ENCODE results near the gene FBXO10. TPM values are rescaled to one million over a fixed set of nuclear protein-coding genes. Genes with fewer than 3 reads are reported as not detected.

FBXO10 gene
- total and polyA plus RNA-seq, 9 donors = 3.0 to 7.2 (median 4.7) TPM

DNA sequence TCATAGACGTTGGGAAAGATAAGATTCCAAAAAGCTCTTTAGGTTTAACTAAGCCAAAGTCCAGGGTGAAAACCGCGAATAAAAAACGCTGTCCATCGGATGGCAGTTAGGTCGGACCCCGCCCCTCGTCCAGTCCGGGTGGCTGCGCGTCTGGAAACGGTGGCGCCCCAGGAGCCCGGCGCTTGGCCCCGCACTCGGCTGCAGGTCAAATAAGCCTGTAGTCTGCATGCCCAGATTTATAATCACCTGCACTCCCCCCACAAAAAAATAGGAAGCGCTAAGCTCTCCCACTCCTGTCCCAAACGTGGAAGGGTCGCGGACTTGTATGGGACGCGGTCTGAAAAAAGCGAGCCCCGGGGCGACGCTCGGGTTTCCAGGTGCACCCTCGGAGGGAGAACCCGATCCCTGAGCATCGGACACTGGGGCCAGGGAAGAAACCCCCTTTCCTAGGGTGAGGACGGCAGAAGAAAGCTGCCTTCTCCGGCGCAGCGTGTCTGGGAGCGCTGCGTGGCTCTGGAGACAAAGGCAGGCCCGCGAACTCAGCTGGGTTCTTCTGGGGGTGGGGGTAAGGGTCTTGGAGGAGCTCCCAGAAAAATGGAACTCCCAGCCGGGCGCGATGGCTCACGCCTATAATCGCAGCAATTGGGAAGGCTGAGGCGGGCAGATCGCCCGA lies 110.0 kb downstream of the FBXO10 start:
- WGBS, 3 donors = 0% methylated on average over 45 to 47 of the region's 47 CpGs

DNA sequence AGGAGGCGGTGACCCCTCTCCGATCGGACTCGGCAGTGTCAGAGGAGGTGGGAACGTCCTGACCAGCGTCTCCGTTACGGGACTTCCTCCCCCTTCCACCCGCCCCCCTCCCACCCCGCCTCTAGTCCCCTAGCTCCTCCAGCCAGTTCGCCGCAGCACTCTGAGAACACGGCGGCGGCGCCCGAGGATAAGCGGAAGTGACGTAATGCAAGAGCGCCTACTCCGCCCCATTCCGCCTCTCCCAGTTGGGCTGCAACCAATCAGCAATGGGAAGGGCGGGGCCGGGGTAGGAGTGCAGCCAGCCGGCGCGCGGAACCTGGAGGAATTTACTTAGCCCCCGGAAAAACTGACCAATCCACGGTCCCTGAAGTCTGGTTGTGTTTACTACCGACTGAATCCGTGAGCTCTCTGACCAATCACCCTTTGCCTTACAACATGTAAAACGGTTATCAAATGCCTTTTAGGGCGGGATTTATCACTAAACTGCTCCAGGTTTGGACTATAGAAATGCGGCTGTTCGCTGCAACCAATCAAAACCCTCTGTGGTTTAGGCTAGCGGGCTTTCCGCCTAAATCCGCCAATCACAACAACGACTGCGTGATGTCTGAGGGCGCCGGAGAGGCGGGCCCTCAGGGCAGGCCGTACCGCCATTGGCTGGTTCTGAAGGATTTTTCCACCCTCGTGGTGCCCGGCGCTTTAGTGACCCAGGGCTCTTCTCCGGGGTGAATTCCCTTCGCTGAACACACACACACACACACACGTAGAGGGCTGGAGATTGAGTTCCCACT lies 110.7 kb downstream of the FBXO10 start, which contains the start of gene ZBTB5:
Gene ZBTB5 (minus strand): TSS at position 202 of the 788 bp plus-strand sequence. CDS start 22,899 bp downstream, outside the sequence.
- Histone ChIP-seq H3K27ac (peak within 1 kb of the TSS; percentile 94 to 97), H3K9me3 (no peaks in the 10 kb centered on the region), H3K4me3 (peak within 1 kb of the TSS; percentile 95), H3K4me1 (ENCODE audit: insufficient read depth) (peaks cover 4% of the 10 kb centered on the region), H3K27me3 (no peaks in the 10 kb centered on the region), H3K36me3 (no peaks in the 10 kb centered on the region)
- TF ChIP-seq EP300 (IDR thresholded peaks at IDR 0.05) (no peak), POLR2A (IDR thresholded peaks at IDR 0.05) (peak; percentile 59)
- intact Hi-C loops (cut with DNase I) = loop anchor here in 1 of 4 donors (10.0 kb wide), 1 partner anchor 1711 kb away; the partner anchor contains the start of gene MSMP
- WGBS, 3 donors = 0 to 1% (median 1%) methylated on average over 43 to 52 of the region's 52 CpGs
- DNase-seq = peak; percentile 98 to 99 (median 99)

More for the DNA sequence above, 110.0 kb downstream of the FBXO10 start:
- peak; percentile 74 to 87 (median 87) for DNase-seq
- H3K27ac ChIP-seq = peak overlapping the region; percentile 60 to 97
- peak overlapping the region; percentile 95 for H3K4me3 ChIP-seq
- no peaks in the 10 kb centered on the region for H3K9me3 ChIP-seq
- H3K4me1 ChIP-seq (ENCODE audit: insufficient read depth) = peaks cover 4% of the 10 kb centered on the region
- peak; percentile 76 for TF ChIP-seq POLR2A (IDR thresholded peaks at IDR 0.05)
- no peak for TF ChIP-seq EP300 (IDR thresholded peaks at IDR 0.05)
- intact Hi-C loops (cut with DNase I) = loop anchor here in 1 of 4 donors (10.0 kb wide), 1 partner anchor 1711 kb away; the partner anchor contains the start of gene MSMP
- no peaks in the 10 kb centered on the region for H3K27me3 ChIP-seq
- H3K36me3 ChIP-seq = no peaks in the 10 kb centered on the region

DNA sequence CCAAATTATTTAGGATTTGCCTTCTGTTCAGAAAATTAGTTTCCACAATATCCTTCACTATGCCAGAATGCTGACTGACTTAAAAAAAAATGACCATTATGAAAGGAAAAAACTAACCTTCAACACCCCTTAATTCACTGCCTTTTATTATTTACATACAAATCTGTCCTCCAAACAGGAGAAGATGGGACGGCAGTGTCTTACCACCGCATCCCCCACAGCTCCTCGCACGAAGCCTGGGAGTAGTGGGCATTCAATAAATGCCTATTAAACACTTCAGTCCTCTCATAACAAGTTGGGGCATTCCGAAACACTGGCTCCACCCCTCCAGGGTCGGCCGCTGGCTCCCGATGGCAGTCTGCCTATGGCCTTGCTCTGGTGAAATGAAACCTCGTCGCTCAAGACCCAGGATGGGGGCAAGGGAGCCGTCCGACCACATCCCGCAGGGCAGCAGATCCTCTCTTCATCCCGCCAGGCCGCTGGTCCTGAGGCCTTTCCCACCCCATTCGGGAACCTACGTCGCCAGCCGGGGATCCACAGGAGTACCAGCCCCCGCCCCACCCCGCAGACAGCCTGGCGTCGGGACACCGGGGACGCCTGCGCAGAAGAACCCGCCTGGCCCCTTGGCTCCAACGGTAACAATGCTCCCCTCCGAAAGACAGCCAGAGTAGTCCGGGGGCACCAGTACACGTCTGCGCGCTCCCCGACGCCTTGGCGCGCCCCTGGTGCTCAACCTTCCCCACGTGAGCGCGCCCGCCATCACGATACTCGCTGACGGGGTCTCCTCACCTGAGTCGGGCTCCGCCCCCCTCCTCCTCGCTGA lies 111.5 kb downstream of the FBXO10 start:
- peaks cover 4% of the 10 kb centered on the region for H3K4me1 ChIP-seq (ENCODE audit: insufficient read depth)
- TF ChIP-seq, protein P1, sequence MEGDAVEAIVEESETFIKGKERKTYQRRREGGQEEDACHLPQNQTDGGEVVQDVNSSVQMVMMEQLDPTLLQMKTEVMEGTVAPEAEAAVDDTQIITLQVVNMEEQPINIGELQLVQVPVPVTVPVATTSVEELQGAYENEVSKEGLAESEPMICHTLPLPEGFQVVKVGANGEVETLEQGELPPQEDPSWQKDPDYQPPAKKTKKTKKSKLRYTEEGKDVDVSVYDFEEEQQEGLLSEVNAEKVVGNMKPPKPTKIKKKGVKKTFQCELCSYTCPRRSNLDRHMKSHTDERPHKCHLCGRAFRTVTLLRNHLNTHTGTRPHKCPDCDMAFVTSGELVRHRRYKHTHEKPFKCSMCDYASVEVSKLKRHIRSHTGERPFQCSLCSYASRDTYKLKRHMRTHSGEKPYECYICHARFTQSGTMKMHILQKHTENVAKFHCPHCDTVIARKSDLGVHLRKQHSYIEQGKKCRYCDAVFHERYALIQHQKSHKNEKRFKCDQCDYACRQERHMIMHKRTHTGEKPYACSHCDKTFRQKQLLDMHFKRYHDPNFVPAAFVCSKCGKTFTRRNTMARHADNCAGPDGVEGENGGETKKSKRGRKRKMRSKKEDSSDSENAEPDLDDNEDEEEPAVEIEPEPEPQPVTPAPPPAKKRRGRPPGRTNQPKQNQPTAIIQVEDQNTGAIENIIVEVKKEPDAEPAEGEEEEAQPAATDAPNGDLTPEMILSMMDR (IDR thresholded peaks at IDR 0.05) = no peak
- TF ChIP-seq POLR2A (IDR thresholded peaks at IDR 0.05) = no peak
- no peak for TF ChIP-seq EP300 (IDR thresholded peaks at IDR 0.05)
- H3K27me3 ChIP-seq = no peaks in the 10 kb centered on the region
- no peaks in the 10 kb centered on the region for H3K9me3 ChIP-seq
- WGBS, 3 donors = 0% methylated on average over 35 to 47 of the region's 47 CpGs
- peak overlapping the region; percentile 95 for H3K4me3 ChIP-seq
- peak in 2 of 5 donors; percentile 76 to 77 for DNase-seq
- H3K36me3 ChIP-seq = no peaks in the 10 kb centered on the region
- intact Hi-C loops (cut with DNase I) = loop anchor here in 1 of 4 donors (5.0 to 10.0 kb wide), 2 partner anchors 37 to 1710 kb away; partner anchors contain the start of gene MSMP
- peak overlapping the region; percentile 94 to 97 for H3K27ac ChIP-seq

DNA sequence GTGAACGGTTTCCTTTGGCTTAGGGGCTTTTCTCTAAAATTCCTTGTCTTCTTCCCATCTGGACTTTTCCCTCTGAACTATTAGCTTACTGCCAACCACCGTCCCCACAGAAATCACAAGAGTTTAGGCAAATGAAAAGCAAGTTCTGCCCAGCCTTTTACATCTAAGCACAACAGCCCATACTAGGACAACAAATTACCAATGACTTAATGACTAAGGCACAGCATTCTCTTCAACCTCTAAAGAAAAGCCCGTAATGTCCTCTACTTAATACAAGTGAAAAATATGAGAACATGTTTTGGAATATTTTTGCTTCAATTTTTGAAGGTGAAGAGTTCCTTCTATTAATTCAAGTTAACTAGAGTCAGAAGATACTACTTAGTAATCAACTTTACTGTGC lies 112.2 kb downstream of the FBXO10 start:
- 25 to 33% (median 27%) methylated on average over 3 of the region's 3 CpGs for WGBS, 3 donors
- no peaks in the 10 kb centered on the region for H3K27me3 ChIP-seq
- no peak for TF ChIP-seq POLR2A (IDR thresholded peaks at IDR 0.05)
- TF ChIP-seq, protein P1 (IDR thresholded peaks at IDR 0.05) = no peak
- no peak for TF ChIP-seq EP300 (IDR thresholded peaks at IDR 0.05)
- H3K4me1 ChIP-seq (ENCODE audit: insufficient read depth) = peaks cover 4% of the 10 kb centered on the region
- peak overlapping the region; percentile 95 for H3K4me3 ChIP-seq
- intact Hi-C loops (cut with DNase I) = loop anchor here in 1 of 4 donors (5.0 to 10.0 kb wide), 2 partner anchors 37 to 1709 kb away; partner anchors contain the start of gene MSMP
- no peaks in the 10 kb centered on the region for H3K36me3 ChIP-seq
- DNase-seq = no peak
- no peak overlapping the region for H3K27ac ChIP-seq
- no peaks in the 10 kb centered on the region for H3K9me3 ChIP-seq

Other genes starting within 250 kb of the FBXO10 start
- 100 to 1,000 TPM in 3 of 7 donors, 10 to 100 TPM in 4; 87.5 to 138 (median 91.3) TPM for gene GRHPR, start 153.7 kb downstream of the FBXO10 start, total RNA-seq
- 100 to 1,000 TPM in 1 of 2 donors, 10 to 100 TPM in 1; 93.2 to 104 TPM for gene GRHPR, start 153.7 kb downstream of the FBXO10 start, polyA plus RNA-seq
- gene ZBTB5, start 110.9 kb downstream of the FBXO10 start, total RNA-seq = 10 to 100 TPM; 10.2 to 13.7 (median 11.8) TPM
- gene ZBTB5, start 110.9 kb downstream of the FBXO10 start, polyA plus RNA-seq = 10 to 100 TPM in 1 of 2 donors, 1 to 10 TPM in 1; 7.4 to 12.4 TPM
- gene POLR1E, start 90.4 kb downstream of the FBXO10 start, total RNA-seq = 10 to 100 TPM; 26.3 to 45.8 (median 38.0) TPM
- gene POLR1E, start 90.4 kb downstream of the FBXO10 start, polyA plus RNA-seq = 10 to 100 TPM; 41.8 to 48.9 TPM
- 100 to 1,000 TPM in 1 of 7 donors, 10 to 100 TPM in 6; 47.5 to 106 (median 58.2) TPM for gene TOMM5, start 16.2 kb upstream of the FBXO10 start, total RNA-seq
- gene TOMM5, start 16.2 kb upstream of the FBXO10 start, polyA plus RNA-seq = 10 to 100 TPM; 81.1 to 85.7 TPM
- gene FRMPD1, start 74.6 kb upstream of the FBXO10 start, total RNA-seq = under 1 TPM in 3 of 7 donors, not detected in 4; 0.17 to 0.46 (median 0.26) TPM
- gene FRMPD1, start 74.6 kb upstream of the FBXO10 start, polyA plus RNA-seq = under 1 TPM; 0.01 to 0.27 TPM
- 10 to 100 TPM in 4 of 7 donors, 1 to 10 TPM in 3; 6.7 to 13.6 (median 12.1) TPM for gene TRMT10B, start 177.4 kb upstream of the FBXO10 start, total RNA-seq
- gene TRMT10B, start 177.4 kb upstream of the FBXO10 start, polyA plus RNA-seq = 1 to 10 TPM; 9.3 to 9.9 TPM
- 10 to 100 TPM; 28.8 to 40.0 (median 35.2) TPM for gene EXOSC3, start 208.7 kb upstream of the FBXO10 start, total RNA-seq
- 10 to 100 TPM; 21.1 to 21.8 TPM for gene EXOSC3, start 208.7 kb upstream of the FBXO10 start, polyA plus RNA-seq
- gene DCAF10, start 224.4 kb upstream of the FBXO10 start, total RNA-seq = 10 to 100 TPM; 15.9 to 39.8 (median 26.6) TPM
- gene DCAF10, start 224.4 kb upstream of the FBXO10 start, polyA plus RNA-seq = 10 to 100 TPM in 1 of 2 donors, 1 to 10 TPM in 1; 9.0 to 16.4 TPM